Bronchial epithelial cell (primary cell): ENCODE measurements around the gene SYPL1. TPM values are rescaled to one million over a fixed set of nuclear protein-coding genes. Genes with fewer than 3 reads are reported as not detected.

Experiments used
- DNase-seq: peaks from one replicate; pipeline ENCODE4 v3.0.0-alpha.2; 2010; ENCODE audit warnings: low read depth
- FAIRE-seq: peaks from 2 replicates; lab custom pipeline; 2011; peaks lifted over from hg19 to GRCh38; lab: Jason Lieb, UNC
- H3K27me3 ChIP-seq: 2 replicates; pipeline ENCODE4 v1.5.1; 2011; ENCODE audit warnings: low read length; ENCODE audit not compliant: control insufficient read depth, insufficient read depth
- H3K36me3 ChIP-seq: 2 replicates; pipeline ENCODE4 v1.5.1; 2011; ENCODE audit warnings: low read length; ENCODE audit not compliant: control insufficient read depth, insufficient read depth
- H3K4me3 ChIP-seq: 2 replicates; pipeline ENCODE4 v1.5.1; 2011; ENCODE audit warnings: mild to moderate bottlenecking, low read depth, low read length, control low read depth
- CTCF ChIP-seq: IDR thresholded peaks from 2 replicates; pipeline ENCODE4 v1.5.1; 2011; ENCODE audit warnings: mild to moderate bottlenecking, moderate library complexity, low read length, control low read depth, inconsistent platforms; ENCODE audit not compliant: insufficient read depth, severe bottlenecking
- total RNA-seq: library from RNA; depleted of rRNA; stranded (reverse); fragments of >200 nt; gene quantifications from 2 replicates; pipeline ENCODE4 v1.2.1, GENCODE V29; 2014

The SYPL1 gene
- total RNA-seq, 1 donor from 2014 or later: 74.8 TPM

- TF ChIP-seq CTCF: no peak
- Histone ChIP-seq H3K36me3 (peaks cover 5% of the 10 kb centered on the region), H3K4me3 (no peak overlapping the region), H3K27me3 (no peaks in the 10 kb centered on the region)
- DNase-seq (no peak), FAIRE-seq (no peak)
Observed at GRCh38 chr7:106086062-106086461, 26.1 kb downstream of the SYPL1 start.

- no peak for TF ChIP-seq CTCF
- Histone ChIP-seq H3K27me3 (no peaks in the 10 kb centered on the region), H3K36me3 (peaks cover 1% of the 10 kb centered on the region), H3K4me3 (no peak overlapping the region)
- no peak for DNase-seq
- FAIRE-seq: no peak
Observed at GRCh38 chr7:106085015-106085414, 27.1 kb downstream of the SYPL1 start.

GRCh38 chr7:106083717-106084116, 28.4 kb downstream of the SYPL1 start:
- no peak for TF ChIP-seq CTCF
- FAIRE-seq (no peak), DNase-seq (no peak)
- Histone ChIP-seq H3K4me3 (no peak overlapping the region), H3K36me3 (no peaks in the 10 kb centered on the region), H3K27me3 (no peaks in the 10 kb centered on the region)

- Histone ChIP-seq H3K36me3 (no peaks in the 10 kb centered on the region), H3K27me3 (no peaks in the 10 kb centered on the region), H3K4me3 (no peak overlapping the region)
- DNase-seq: peak; percentile 52
- no peak for TF ChIP-seq CTCF
- FAIRE-seq: no peak
Observed at GRCh38 chr7:106082087-106082854, 29.8 kb downstream of the SYPL1 start.

- Histone ChIP-seq H3K27me3 (no peaks in the 10 kb centered on the region), H3K36me3 (no peaks in the 10 kb centered on the region), H3K4me3 (no peak overlapping the region)
- DNase-seq (no peak), FAIRE-seq (no peak)
- TF ChIP-seq CTCF: no peak
Observed at GRCh38 chr7:106080300-106080987, 31.7 kb downstream of the SYPL1 start.
